IMR-90 (cell line): ENCODE results near the gene PEX5L. TPM values are rescaled to one million over a fixed set of nuclear protein-coding genes. Genes with fewer than 3 reads are reported as not detected.

ENCODE experiments used
- ATAC-seq: fragments of 200-7000 bp; cut with Tn5 transposase; 2 replicates; pipeline ENCODE4 v1.9.1; 2020; ENCODE audit warnings: low read depth, mild to moderate bottlenecking, moderate library complexity
- BruUV-seq: library from RNA; stranded (reverse); fragments of 400-500 nt; replicated peaks from 2 replicates; lab custom pipeline; 2021; lab: Mats Ljungman, UMichigan
- CTCF ChIA-PET: fragments of 300-600 bp; formaldehyde crosslinking; extraction: SDS; loops from one replicate; lab custom pipeline; 2021; ENCODE audit warnings: antibody characterized with exemption; lab: Yijun Ruan, JAX
- POLR2A ChIA-PET: fragments of 300-600 bp; sonication (Branson Sonifier 250); formaldehyde crosslinking; loops from one replicate; lab custom pipeline; 2022; ENCODE audit warnings: antibody characterized with exemption; ENCODE audit not compliant: unreplicated experiment; lab: Charles Lee
- DNase-seq: peaks from one replicate; pipeline ENCODE4 v3.0.0; 2013
- H2AFZ ChIP-seq: replicated peaks from 2 replicates; pipeline ENCODE3; 2013; ENCODE audit warnings: low read length, mild to moderate bottlenecking; ENCODE audit not compliant: poor library complexity
- H2AK5ac ChIP-seq: 2 replicates; pipeline ENCODE4 v1.6.1; 2013; ENCODE audit warnings: low read depth, low read length, inconsistent platforms
- H2AK9ac ChIP-seq: replicated peaks from 2 replicates; pipeline ENCODE3; 2013; ENCODE audit warnings: mild to moderate bottlenecking, low read depth, low read length, moderate library complexity; ENCODE audit not compliant: poor library complexity
- H2BK120ac ChIP-seq: 2 replicates; pipeline ENCODE4 v1.6.1; 2013; ENCODE audit warnings: low read depth, low read length, inconsistent platforms
- H2BK15ac ChIP-seq: 3 replicates; pipeline ENCODE4 v1.6.1; 2013; ENCODE audit warnings: low read depth, low read length, inconsistent platforms
- H2BK20ac ChIP-seq: 2 replicates; pipeline ENCODE4 v1.6.1; 2013; ENCODE audit warnings: low read depth, mild to moderate bottlenecking, inconsistent platforms, low read length, moderate library complexity
- H2BK5ac ChIP-seq: 2 replicates; pipeline ENCODE4 v1.6.1; 2013; ENCODE audit warnings: mild to moderate bottlenecking, low read depth, low read length, inconsistent platforms; ENCODE audit not compliant: poor library complexity, severe bottlenecking
- H3K14ac ChIP-seq: replicated peaks from 2 replicates; pipeline ENCODE4 v1.6.1; 2013; ENCODE audit warnings: low read depth, low read length, inconsistent platforms
- H3K18ac ChIP-seq: 2 replicates; pipeline ENCODE4 v1.6.1; 2013; ENCODE audit warnings: low read depth, low read length, control low read depth
- H3K23ac ChIP-seq: 2 replicates; pipeline ENCODE4 v1.6.1; 2013; ENCODE audit warnings: low read depth, low read length, inconsistent platforms
- H3K27ac ChIP-seq: 2 replicates; pipeline ENCODE4 v1.5.1; 2013; ENCODE audit warnings: mild to moderate bottlenecking, control low read depth, low read length; ENCODE audit not compliant: insufficient read depth
- H3K27me3 ChIP-seq: 2 replicates; pipeline ENCODE4 v1.6.1; 2013; ENCODE audit warnings: low read length; ENCODE audit not compliant: control insufficient read depth, insufficient read depth
- H3K36me3 ChIP-seq: 2 replicates; pipeline ENCODE4 v1.6.1; 2013; ENCODE audit warnings: low read length, mixed read lengths; ENCODE audit not compliant: control insufficient read depth, insufficient read depth
- H3K4ac ChIP-seq: 2 replicates; pipeline ENCODE4 v1.6.1; 2013; ENCODE audit warnings: low read depth, low read length, inconsistent platforms
- H3K4me1 ChIP-seq: 2 replicates; pipeline ENCODE4 v1.6.1; 2013; ENCODE audit warnings: low read length, mixed read lengths; ENCODE audit not compliant: control insufficient read depth, insufficient read depth
- H3K4me2 ChIP-seq: 2 replicates; pipeline ENCODE4 v1.6.1; 2013; ENCODE audit warnings: low read depth, mild to moderate bottlenecking, control low read depth, low read length, moderate library complexity
- H3K4me3 ChIP-seq: 2 replicates; pipeline ENCODE4 v1.5.1; 2013; ENCODE audit warnings: low read depth, mild to moderate bottlenecking, control low read depth, low read length, moderate library complexity; ENCODE audit not compliant: insufficient read depth
- H3K56ac ChIP-seq: 2 replicates; pipeline ENCODE4 v1.6.1; 2013; ENCODE audit warnings: low read length, inconsistent platforms; ENCODE audit not compliant: insufficient read depth; ENCODE audit errors: extremely low read depth
- H3K79me1 ChIP-seq, 2 experiments: 2 replicates each; pipeline ENCODE4 v1.6.1; 2013; ENCODE audit warnings: low read length in 2 of 2, inconsistent platforms in 1 of 2, low read depth in 1 of 2
- H3K9ac ChIP-seq: 2 replicates; pipeline ENCODE4 v1.6.1; 2013; ENCODE audit warnings: low read depth, low read length, control low read depth
- H3K9me1 ChIP-seq: 2 replicates; pipeline ENCODE4 v1.6.1; 2013; ENCODE audit warnings: low read length, inconsistent platforms; ENCODE audit not compliant: insufficient read depth
- H3K9me3 ChIP-seq: 2 replicates; pipeline ENCODE4 v1.6.1; 2013; ENCODE audit warnings: low read length; ENCODE audit not compliant: control insufficient read depth, insufficient read depth
- H4K20me1 ChIP-seq: 2 replicates; pipeline ENCODE4 v1.6.1; 2013; ENCODE audit warnings: low read length, inconsistent platforms; ENCODE audit not compliant: insufficient read depth
- H4K5ac ChIP-seq: 2 replicates; pipeline ENCODE4 v1.6.1; 2013; ENCODE audit warnings: mild to moderate bottlenecking, low read depth, low read length, control low read depth
- H4K8ac ChIP-seq, 2 experiments: 2 replicates each; pipeline ENCODE4 v1.6.1; 2013; ENCODE audit warnings: low read depth in 2 of 2, low read length in 2 of 2, control low read depth in 1 of 2, inconsistent platforms in 1 of 2
- H4K91ac ChIP-seq: 2 replicates; pipeline ENCODE4 v1.6.1; 2013; ENCODE audit warnings: low read depth, low read length, inconsistent platforms; ENCODE audit not compliant: insufficient read depth
- BHLHE40 ChIP-seq: fragments of 150-350 bp; IDR thresholded peaks from 2 replicates; pipeline ENCODE4 v1.6.1; 2016; ENCODE audit warnings: mild to moderate bottlenecking, low read depth, low read length
- CEBPB ChIP-seq: IDR thresholded peaks from 2 replicates; pipeline ENCODE4 v1.6.1; 2012; ENCODE audit warnings: low read depth, low read length, improper control_type of control experiment
- CHD1 ChIP-seq: IDR thresholded peaks from 2 replicates; pipeline ENCODE4 v1.6.1; 2012; ENCODE audit warnings: low read depth, low read length, improper control_type of control experiment
- CTCF ChIP-seq: conservative IDR thresholded peaks from 2 replicates; pipeline ENCODE4 v1.5.1; 2012; ENCODE audit warnings: mild to moderate bottlenecking, low read depth, low read length, improper control_type of control experiment
- ELK1 ChIP-seq: fragments of 150-350 bp; IDR thresholded peaks from 2 replicates; pipeline ENCODE4 v1.6.1; 2016; ENCODE audit warnings: low read depth, mild to moderate bottlenecking, low read length, moderate library complexity, borderline replicate concordance
- FOS ChIP-seq: fragments of 150-350 bp; IDR thresholded peaks from 2 replicates; pipeline ENCODE4 v1.6.1; 2016; ENCODE audit warnings: low read depth, low read length
- MAFK ChIP-seq: IDR thresholded peaks from 2 replicates; pipeline ENCODE4 v1.6.1; 2012; ENCODE audit warnings: low read depth, low read length, improper control_type of control experiment
- MAZ ChIP-seq: IDR thresholded peaks from 2 replicates; pipeline ENCODE4 v1.6.1; 2012; ENCODE audit warnings: low read depth, mild to moderate bottlenecking, low read length, improper control_type of control experiment, moderate library complexity, borderline replicate concordance
- MXI1 ChIP-seq: IDR thresholded peaks from 2 replicates; pipeline ENCODE4 v1.6.1; 2012; ENCODE audit warnings: low read depth, mild to moderate bottlenecking, low read length, moderate library complexity, borderline replicate concordance
- NFE2L2 ChIP-seq: fragments of 150-350 bp; IDR thresholded peaks from 2 replicates; pipeline ENCODE4 v1.6.1; 2016; ENCODE audit warnings: low read depth, mild to moderate bottlenecking, low read length
- POLR2A ChIP-seq: IDR thresholded peaks from 2 replicates; pipeline ENCODE4 v1.6.1; 2012; ENCODE audit warnings: mild to moderate bottlenecking, low read depth, low read length
- RAD21 ChIP-seq: IDR thresholded peaks from 2 replicates; pipeline ENCODE4 v1.6.1; 2012; ENCODE audit warnings: low read length, improper control_type of control experiment
- RCOR1 ChIP-seq: IDR thresholded peaks from 2 replicates; pipeline ENCODE4 v1.6.1; 2012; ENCODE audit warnings: mild to moderate bottlenecking, low read length, improper control_type of control experiment; ENCODE audit not compliant: insufficient replicate concordance
- RFX5 ChIP-seq: IDR thresholded peaks from 2 replicates; pipeline ENCODE4 v1.8.0; 2012; ENCODE audit warnings: low read depth, mild to moderate bottlenecking, low read length, moderate library complexity
- SMC3 ChIP-seq: fragments of 150-350 bp; IDR thresholded peaks from 2 replicates; pipeline ENCODE4 v1.6.1; 2016; ENCODE audit warnings: low read depth, mild to moderate bottlenecking, antibody characterized with exemption, low read length, moderate library complexity
- USF2 ChIP-seq: fragments of 150-350 bp; IDR thresholded peaks from 2 replicates; pipeline ENCODE4 v1.6.1; 2017; ENCODE audit warnings: mild to moderate bottlenecking, antibody characterized with exemption, low read length, low read depth
- WGBS, 2 experiments: methylation state at CpG; one replicate each; pipeline versions ENCODE4 v1.1.5 to v1.1.7; 2013; ENCODE audit warnings: missing lambda C conversion rate in 2 of 2; ENCODE audit not compliant: insufficient read length in 1 of 2; ENCODE audit errors: extremely low coverage in 2 of 2; 5-methylcytosine and 5-hydroxymethylcytosine counted together
- dilution Hi-C: fragments of 300-500 bp; cut with HindIII; formaldehyde crosslinking; loops from one replicate; pipeline ENCODE4 v1.14.3; 2018; ENCODE audit warnings: low sequenced_read_pairs; ENCODE audit not compliant: unreplicated experiment
- in situ Hi-C: fragments of 300-500 bp; cut with MboI; formaldehyde crosslinking; loops from 3 replicates; pipeline ENCODE4 v1.14.3; 2019; ENCODE audit warnings: low sequenced_read_pairs, inconsistent platforms, mixed read lengths
- intact Hi-C: fragments of 100-400 bp; cut with micrococcal nuclease; formaldehyde crosslinking; loops from 2 replicates; pipeline ENCODE4 v1.10.0; 2022
- polyA plus RNA-seq, 3 experiments: library from polyadenylated mRNA; depleted of rRNA; stranded (reverse); fragments of >200 nt; gene quantifications; 2 replicates each; pipeline ENCODE4 v1.2.3, GENCODE V29; 2012; ENCODE audit warnings: low replicate concordance in 1 of 3
- total RNA-seq: library from RNA; depleted of rRNA; stranded (reverse); fragments of >200 nt; gene quantifications from 2 replicates; pipeline ENCODE4 v1.2.3, GENCODE V29; 2012

Gene PEX5L
- total and polyA plus RNA-seq, 2 of the 4 experiments (the other 2 are of a cell fraction) = not detected

DNA sequence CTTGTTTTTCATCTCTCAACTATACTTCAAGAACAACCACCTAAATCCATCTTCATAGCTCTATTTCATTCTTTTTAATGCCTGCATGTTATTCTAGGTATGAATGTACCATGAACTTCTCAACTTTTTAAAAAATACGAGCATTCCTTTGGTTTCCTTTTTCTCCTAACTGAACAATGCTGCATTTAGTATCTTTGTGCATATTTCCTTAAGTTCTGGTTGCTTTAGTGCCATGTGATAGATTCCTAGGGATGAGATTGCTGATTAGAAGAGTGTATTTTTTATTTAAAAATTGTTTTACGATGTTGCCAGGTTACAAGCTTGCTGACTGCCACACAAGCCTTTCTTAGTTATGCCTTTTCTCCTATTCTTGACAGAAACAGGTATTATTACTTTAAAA, 34.7 kb downstream of the PEX5L start:
- Histone ChIP-seq H2BK20ac (no peak overlapping the region), H2BK15ac (no peak overlapping the region), H3K9me1 (no peaks in the 10 kb centered on the region), H3K18ac (no peak overlapping the region), H3K9ac (no peak overlapping the region), H2AFZ (no peak overlapping the region), H2BK5ac (no peak overlapping the region), H3K36me3 (no peaks in the 10 kb centered on the region), H3K4me3 (no peak overlapping the region), H3K4me1 (no peaks in the 10 kb centered on the region), H3K79me1 (no peaks in the 10 kb centered on the region), H3K4me2 (no peak overlapping the region), H4K5ac (no peak overlapping the region), H3K27me3 (no peaks in the 10 kb centered on the region), H3K14ac (no peak overlapping the region), H3K4ac (no peak overlapping the region), H2AK9ac (no peak overlapping the region), H4K8ac (no peak overlapping the region), H2BK120ac (no peak overlapping the region), H4K20me1 (no peaks in the 10 kb centered on the region), H3K56ac (no peak overlapping the region), H3K27ac (no peak overlapping the region), H2AK5ac (no peak overlapping the region), H3K23ac (no peak overlapping the region), H3K9me3 (0 out of 2 replicates have a peak, but pooled peaks cover 3% of the 10 kb centered on the region), H4K91ac (no peak overlapping the region)
- POLR2A ChIA-PET = no interaction called here
- no peak for DNase-seq
- CTCF ChIA-PET = interaction anchor here (0.6 to 1.2 kb wide), 2 partner anchors 27 to 73 kb away, joined by 3 read pairs; no protein-coding TSS in a partner anchor
- BruUV-seq = no TSS peak
- ATAC-seq = no peak
- dilution Hi-C loops (no loop called here), intact Hi-C loops (no loop called here), in situ Hi-C loops (no loop called here)
- TF ChIP-seq RFX5 (no peak), USF2 (no peak), NFE2L2 (no peak), CTCF (no peak), CHD1 (no peak), RCOR1 (no peak), ELK1 (no peak), SMC3 (no peak), FOS (no peak), MXI1 (no peak), MAZ (no peak), CEBPB (no peak), RAD21 (no peak), POLR2A (no peak), BHLHE40 (no peak), MAFK (no peak)
- no CpG with 5 or more reads among the region's 2 CpGs for WGBS, 2 experiments
